A673 (cell line): ENCODE data around the gene SCYGR4. TPM values are rescaled to one million over a fixed set of nuclear protein-coding genes. Genes with fewer than 3 reads are reported as not detected.

ENCODE experiments used
- BruUV-seq: library from RNA; stranded (reverse); fragments of 400-500 nt; replicated peaks from 2 replicates; lab custom pipeline; 2021; lab: Mats Ljungman, UMichigan
- CTCF ChIA-PET: fragments of 300-600 bp; sonication (Branson Sonifier 250); formaldehyde crosslinking; loops from one replicate; lab custom pipeline; 2022; ENCODE audit warnings: antibody characterized with exemption; lab: Charles Lee
- POLR2A ChIA-PET: fragments of 300-600 bp; sonication (Branson Sonifier 250); formaldehyde crosslinking; loops from one replicate; lab custom pipeline; 2022; ENCODE audit warnings: antibody characterized with exemption; ENCODE audit not compliant: low non-redundant PET; lab: Charles Lee
- DNase-seq: peaks from one replicate; pipeline ENCODE4 v3.0.0-alpha.2; 2015; ENCODE audit warnings: low spot score
- H3K27ac ChIP-seq: fragments of 200-600 bp; sonication (generic); 2 replicates; pipeline ENCODE4 v1.5.1; 2016; ENCODE audit warnings: mixed run types, low read depth, mild to moderate bottlenecking, mixed read lengths, antibody characterized with exemption, low read length; ENCODE audit not compliant: poor library complexity, severe bottlenecking
- H3K27me3 ChIP-seq: fragments of 200-600 bp; sonication (generic); replicated peaks from 2 replicates; pipeline ENCODE4 v1.6.1; 2017; ENCODE audit warnings: mixed run types, low read depth, mild to moderate bottlenecking, mixed read lengths, antibody characterized with exemption, low read length; ENCODE audit not compliant: insufficient read depth, poor library complexity
- H3K36me3 ChIP-seq: fragments of 200-600 bp; sonication (generic); 2 replicates; pipeline ENCODE4 v1.6.1; 2016; ENCODE audit warnings: mixed run types, mild to moderate bottlenecking, mixed read lengths, antibody characterized with exemption, low read length; ENCODE audit not compliant: insufficient read depth, poor library complexity, severe bottlenecking
- H3K4me1 ChIP-seq: fragments of 200-600 bp; sonication (generic); 2 replicates; pipeline ENCODE4 v1.6.1; 2017; ENCODE audit warnings: mixed run types, mild to moderate bottlenecking, mixed read lengths, antibody characterized with exemption, low read length; ENCODE audit not compliant: insufficient read depth, poor library complexity, severe bottlenecking
- H3K4me3 ChIP-seq: fragments of 200-600 bp; sonication (generic); 2 replicates; pipeline ENCODE4 v1.5.1; 2016; ENCODE audit warnings: low read depth, mixed run types, mild to moderate bottlenecking, mixed read lengths, low read length; ENCODE audit not compliant: poor library complexity, severe bottlenecking
- H3K9me3 ChIP-seq: fragments of 200-600 bp; sonication (generic); 2 replicates; pipeline ENCODE4 v1.6.1; 2016; ENCODE audit warnings: mixed run types, low read depth, mild to moderate bottlenecking, mixed read lengths, antibody characterized with exemption, low read length; ENCODE audit not compliant: poor library complexity, severe bottlenecking
- CTCF ChIP-seq: fragments of 300-800, 200-600 bp; sonication (generic); conservative IDR thresholded peaks from 2 replicates; pipeline ENCODE4 v1.5.1; 2017; ENCODE audit warnings: low read depth, mild to moderate bottlenecking, antibody characterized with exemption, low read length, moderate library complexity, mixed read lengths
- EZH2 ChIP-seq: fragments of 200-600 bp; sonication (generic); IDR thresholded peaks from 2 replicates; pipeline ENCODE4 v1.6.1; 2017; ENCODE audit warnings: borderline replicate concordance, low read depth, mild to moderate bottlenecking, mixed read lengths, antibody characterized with exemption, low read length; ENCODE audit not compliant: poor library complexity, severe bottlenecking
- intact Hi-C: fragments of 100-400 bp; cut with micrococcal nuclease; formaldehyde crosslinking; loops from one replicate; pipeline ENCODE4 v1.10.0; 2022; ENCODE audit not compliant: unreplicated experiment
- total RNA-seq: library from RNA; stranded (reverse); gene quantifications from 2 replicates; pipeline ENCODE4 v1.2.3, GENCODE V29; 2021

Gene SCYGR4
- total RNA-seq, 1 experiment from 2014 or later = not detected

GRCh38 chr2:227643990-227644551 is 26.8 kb downstream of the SCYGR4 start:
- no peak for TF ChIP-seq CTCF
- TF ChIP-seq EZH2 = no peak
- no peaks in the 10 kb centered on the region for H3K9me3 ChIP-seq
- no peaks in the 10 kb centered on the region for H3K27me3 ChIP-seq
- BruUV-seq = no TSS peak
- intact Hi-C loops = no loop called here
- no peaks in the 10 kb centered on the region for H3K36me3 ChIP-seq
- DNase-seq = no peak
- ChIA-PET POLR2A (no interaction called here), CTCF (no interaction called here)
- no peak overlapping the region for H3K4me3 ChIP-seq
- no peaks in the 10 kb centered on the region for H3K4me1 ChIP-seq
- H3K27ac ChIP-seq = no peak overlapping the region

- H3K27me3 ChIP-seq = no peaks in the 10 kb centered on the region
- H3K36me3 ChIP-seq = no peaks in the 10 kb centered on the region
- intact Hi-C loops = no loop called here
- POLR2A ChIA-PET = no interaction called here
- TF ChIP-seq EZH2 (no peak), CTCF (no peak)
- H3K4me3 ChIP-seq = no peak overlapping the region
- no TSS peak for BruUV-seq
- CTCF ChIA-PET = no interaction called here
- no peaks in the 10 kb centered on the region for H3K9me3 ChIP-seq
- no peak for DNase-seq
- H3K27ac ChIP-seq = no peak overlapping the region
- H3K4me1 ChIP-seq = no peaks in the 10 kb centered on the region
Measured at GRCh38 chr2:227653419-227653818, 36.1 kb downstream of the SCYGR4 start.

GRCh38 chr2:227654426-227654825 is 37.1 kb downstream of the SCYGR4 start:
- Histone ChIP-seq H3K4me1 (no peaks in the 10 kb centered on the region), H3K27me3 (no peaks in the 10 kb centered on the region), H3K36me3 (no peaks in the 10 kb centered on the region), H3K27ac (no peak overlapping the region), H3K4me3 (no peak overlapping the region), H3K9me3 (no peaks in the 10 kb centered on the region)
- ChIA-PET CTCF (no interaction called here), POLR2A (no interaction called here)
- no peak for TF ChIP-seq CTCF
- no peak for TF ChIP-seq EZH2
- no peak for DNase-seq
- no TSS peak for BruUV-seq
- intact Hi-C loops = no loop called here
